T-helper 2 cell treated with Interferon-gamma antibody and Interleukin-4, amounts not matched to agents 5 μg/mL and 100 μg/mL, for 36 hours (primary cell): Measurements from ENCODE around the gene ACAP2.
"Not testable (repeated sequence)": the region's sequence is repeated elsewhere in the genome, so short reads cannot be mapped to it uniquely, and the experiment has no call there.

Experiments used
- DNase-seq: peaks from one replicate; pipeline ENCODE4 v3.0.0; 2021; ENCODE audit warnings: low spot score
- H3K27ac Mint-ChIP-seq: one replicate; pipeline ENCODE4 v1.8.0; 2021; ENCODE audit warnings: mild to moderate bottlenecking, mixed read lengths
- H3K27me3 Mint-ChIP-seq: one replicate; pipeline ENCODE4 v1.8.0; 2021; ENCODE audit warnings: low read depth, mixed read lengths
- H3K36me3 Mint-ChIP-seq: one replicate; pipeline ENCODE4 v1.8.0; 2021; ENCODE audit warnings: low read depth, mixed read lengths
- H3K4me1 Mint-ChIP-seq: one replicate; pipeline ENCODE4 v1.8.0; 2021; ENCODE audit warnings: low read depth, mixed read lengths
- H3K4me3 Mint-ChIP-seq: one replicate; pipeline ENCODE4 v1.8.0; 2022; ENCODE audit warnings: mild to moderate bottlenecking, moderate library complexity, mixed read lengths
- H3K9me3 Mint-ChIP-seq: one replicate; pipeline ENCODE4 v1.8.0; 2021; ENCODE audit warnings: mixed read lengths

The ACAP2 gene

DNA sequence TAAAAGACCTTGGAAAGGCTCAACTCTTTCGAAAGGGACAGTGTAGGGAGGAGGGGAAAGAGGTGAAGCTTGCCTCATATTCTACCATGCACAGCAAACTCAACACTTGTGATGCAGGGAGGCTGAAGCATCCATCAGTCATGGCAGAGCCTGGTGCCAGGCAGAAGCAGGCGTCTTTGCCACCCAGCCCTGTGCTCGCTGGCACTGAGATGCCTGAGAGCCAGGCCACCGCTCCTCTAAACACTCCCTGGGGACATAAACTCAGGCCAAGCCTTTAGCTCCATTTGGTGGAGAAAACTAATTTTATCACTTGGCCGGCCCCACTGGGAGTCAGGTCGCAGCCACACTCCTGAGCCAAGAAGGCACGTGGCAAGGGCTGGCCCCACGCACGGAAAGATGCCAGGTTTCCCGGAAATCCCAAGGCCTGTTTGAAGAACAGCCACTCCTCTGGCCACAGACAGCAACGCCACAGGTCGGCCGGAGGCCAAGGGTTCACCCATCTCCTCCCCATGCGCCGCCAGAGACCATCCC is 202.6 kb downstream of the ACAP2 start:
- no peak overlapping the region for H3K27ac Mint-ChIP-seq
- H3K9me3 Mint-ChIP-seq = peaks cover 21% of the 10 kb centered on the region
- no peak overlapping the region for H3K4me3 Mint-ChIP-seq
- H3K36me3 Mint-ChIP-seq = peaks cover 9% of the 10 kb centered on the region
- DNase-seq = no peak
- no peaks in the 10 kb centered on the region for H3K27me3 Mint-ChIP-seq
- peaks cover 10% of the 10 kb centered on the region for H3K4me1 Mint-ChIP-seq

- Mint-ChIP-seq H3K36me3 (peaks cover 9% of the 10 kb centered on the region), H3K27ac (no peak overlapping the region), H3K27me3 (no peaks in the 10 kb centered on the region), H3K4me3 (no peak overlapping the region), H3K4me1 (peaks cover 10% of the 10 kb centered on the region), H3K9me3 (peaks cover 21% of the 10 kb centered on the region)
- no peak for DNase-seq
These were observed 203.7 kb downstream of the ACAP2 start for GRCh38 chr3:195239121-195239520.

DNA sequence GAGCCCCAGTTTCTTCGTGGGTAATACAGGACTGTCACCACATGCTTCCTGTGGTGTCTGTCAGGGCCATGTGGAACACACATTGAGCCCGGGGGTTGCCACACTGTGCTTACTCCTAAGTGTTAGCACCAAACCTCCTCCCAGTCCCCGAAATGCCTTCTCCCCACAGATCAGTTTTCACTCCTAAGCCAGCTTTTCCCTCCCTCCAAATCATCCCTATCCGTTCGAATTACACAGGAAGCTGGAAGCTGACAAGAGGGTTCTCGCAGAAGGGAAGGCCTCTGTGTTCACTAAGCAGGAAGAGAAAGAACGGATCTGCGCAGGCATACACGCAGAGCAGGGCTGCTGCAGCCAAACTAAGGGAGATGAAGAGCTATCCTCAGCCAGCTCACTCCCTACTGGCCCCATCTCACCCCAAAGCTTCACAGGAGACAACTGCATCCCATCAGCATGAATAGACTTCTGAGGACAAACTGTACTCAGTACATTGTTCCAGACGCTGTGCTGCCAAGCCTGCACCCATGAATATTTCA is 204.2 kb downstream of the ACAP2 start:
- no peak for DNase-seq
- Mint-ChIP-seq H3K4me3 (no peak overlapping the region), H3K36me3 (peaks cover 9% of the 10 kb centered on the region), H3K9me3 (peaks cover 21% of the 10 kb centered on the region), H3K4me1 (peaks cover 7% of the 10 kb centered on the region), H3K27ac (no peak overlapping the region), H3K27me3 (no peaks in the 10 kb centered on the region)

DNA sequence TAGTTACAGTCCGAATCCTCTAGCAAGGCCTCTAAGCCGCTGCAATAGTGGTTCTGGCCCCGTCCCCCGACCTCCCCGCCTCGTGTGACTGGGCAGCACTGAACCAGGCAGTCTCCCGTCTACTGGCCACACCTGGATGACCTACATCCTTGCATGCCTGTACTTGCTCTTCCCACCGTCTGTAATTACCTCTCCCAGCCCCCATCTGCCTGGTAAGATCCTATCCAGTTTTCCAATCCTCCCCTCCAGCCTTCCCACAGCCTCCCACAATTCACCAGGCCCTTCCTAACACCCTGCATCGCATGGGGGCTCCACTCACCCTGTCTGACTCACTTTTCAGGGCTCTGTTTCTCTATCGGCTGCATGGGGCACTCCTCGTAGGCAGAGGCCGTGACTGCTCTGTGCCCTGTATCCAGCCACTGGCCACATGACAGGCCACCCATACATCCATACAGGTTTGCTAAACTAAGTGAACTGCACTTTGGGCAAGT is 204.7 kb downstream of the ACAP2 start:
- Mint-ChIP-seq H3K4me1 (peaks cover 4% of the 10 kb centered on the region), H3K27me3 (peaks cover under 1% of the 10 kb centered on the region), H3K9me3 (peaks cover 21% of the 10 kb centered on the region), H3K4me3 (no peak overlapping the region), H3K36me3 (peaks cover 9% of the 10 kb centered on the region), H3K27ac (no peak overlapping the region)
- DNase-seq = no peak

DNA sequence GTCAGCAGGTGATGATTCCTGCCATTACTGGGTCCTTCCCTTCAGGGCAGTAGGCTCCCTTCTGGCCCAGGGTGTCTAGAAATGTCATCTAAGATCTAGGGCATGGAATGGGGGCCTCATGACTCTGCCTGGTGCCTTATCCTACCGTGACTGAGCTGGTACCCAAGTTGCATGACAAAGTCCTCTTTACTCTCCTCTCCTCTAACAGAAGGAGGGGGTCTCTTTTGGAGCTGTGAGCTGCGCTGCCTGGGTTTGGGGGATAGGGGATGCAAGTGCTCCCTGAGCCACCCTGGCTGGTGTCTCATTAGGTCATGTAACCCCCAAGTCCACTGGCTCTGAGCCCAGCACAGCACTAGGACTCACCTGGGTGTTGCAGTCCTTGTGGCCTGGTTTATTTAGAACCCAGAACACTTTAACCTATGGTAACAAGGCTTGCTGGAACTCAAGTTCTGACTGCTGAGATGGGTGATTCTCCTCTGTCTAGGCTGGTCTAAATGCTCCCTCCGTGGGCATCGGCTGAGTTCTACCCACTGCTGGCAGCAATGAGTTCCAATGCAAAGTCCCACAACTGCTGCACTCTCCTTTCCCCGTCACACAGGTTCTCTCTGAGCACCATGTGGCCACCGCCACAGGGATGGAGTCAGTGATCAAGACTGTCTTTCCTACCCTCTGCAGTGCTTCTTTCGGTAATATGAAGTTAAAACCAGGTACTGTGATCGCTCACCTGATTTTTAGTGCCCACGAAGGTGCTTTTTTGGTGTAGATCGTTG is 205.8 kb downstream of the ACAP2 start:
- Mint-ChIP-seq H3K4me1 (peaks cover 4% of the 10 kb centered on the region), H3K4me3 (no peak overlapping the region), H3K27ac (no peak overlapping the region), H3K9me3 (peaks cover 21% of the 10 kb centered on the region), H3K36me3 (peaks cover 9% of the 10 kb centered on the region), H3K27me3 (peaks cover 7% of the 10 kb centered on the region)
- DNase-seq = no peak

- Mint-ChIP-seq H3K9me3 (peaks cover 24% of the 10 kb centered on the region), H3K4me1 (peaks cover 4% of the 10 kb centered on the region), H3K27ac (no peak overlapping the region), H3K27me3 (peaks cover 10% of the 10 kb centered on the region), H3K4me3 (no peak overlapping the region), H3K36me3 (peaks cover 9% of the 10 kb centered on the region)
- DNase-seq = no peak
These were observed 206.6 kb downstream of the ACAP2 start for GRCh38 chr3:195236076-195236798.

DNA sequence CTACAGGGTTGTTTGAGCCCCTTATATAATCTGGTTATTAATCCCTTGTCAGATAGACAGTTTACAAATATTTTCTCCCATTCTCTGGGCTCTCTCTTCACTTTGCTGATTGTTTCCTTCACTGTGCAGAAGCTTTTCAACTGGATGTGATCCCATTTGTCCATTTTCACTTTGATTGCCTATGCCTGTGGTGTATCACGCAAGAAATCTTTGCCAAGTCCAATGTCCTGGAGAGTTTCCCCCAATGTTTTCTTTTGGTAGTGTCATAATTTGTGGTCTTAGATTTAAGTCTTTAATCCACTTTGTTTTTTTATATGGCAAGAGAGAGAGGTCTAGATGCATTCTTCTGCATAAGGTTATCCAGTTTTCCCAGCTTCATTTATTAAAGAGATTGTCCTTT is 212.6 kb downstream of the ACAP2 start:
- no peaks in the 10 kb centered on the region for H3K36me3 Mint-ChIP-seq
- peaks cover 3% of the 10 kb centered on the region for H3K9me3 Mint-ChIP-seq
- no peak for DNase-seq
- no peaks in the 10 kb centered on the region for H3K4me1 Mint-ChIP-seq
- H3K4me3 Mint-ChIP-seq = no peak overlapping the region
- no peak overlapping the region for H3K27ac Mint-ChIP-seq
- H3K27me3 Mint-ChIP-seq = peaks cover 10% of the 10 kb centered on the region

- H3K9me3 Mint-ChIP-seq, H3K4me3 Mint-ChIP-seq, H3K27ac Mint-ChIP-seq, DNase-seq, H3K4me1 Mint-ChIP-seq, H3K36me3 Mint-ChIP-seq, H3K27me3 Mint-ChIP-seq: not testable (repeated sequence)
These were observed 213.9 kb downstream of the ACAP2 start for GRCh38 chr3:195228886-195229285.

GRCh38 chr3:195227871-195228270 is 214.9 kb downstream of the ACAP2 start:
- Mint-ChIP-seq H3K36me3 (no peaks in the 10 kb centered on the region), H3K9me3 (peaks cover 3% of the 10 kb centered on the region), H3K27ac (no peak overlapping the region), H3K4me1 (no peaks in the 10 kb centered on the region), H3K4me3 (no peak overlapping the region), H3K27me3 (peaks cover 8% of the 10 kb centered on the region)
- DNase-seq = no peak

GRCh38 chr3:195226900-195227447 is 215.8 kb downstream of the ACAP2 start:
- peaks cover 2% of the 10 kb centered on the region for H3K27me3 Mint-ChIP-seq
- peaks cover 3% of the 10 kb centered on the region for H3K9me3 Mint-ChIP-seq
- H3K27ac Mint-ChIP-seq = no peak overlapping the region
- H3K36me3 Mint-ChIP-seq = no peaks in the 10 kb centered on the region
- no peak overlapping the region for H3K4me3 Mint-ChIP-seq
- no peak for DNase-seq
- no peaks in the 10 kb centered on the region for H3K4me1 Mint-ChIP-seq

DNA sequence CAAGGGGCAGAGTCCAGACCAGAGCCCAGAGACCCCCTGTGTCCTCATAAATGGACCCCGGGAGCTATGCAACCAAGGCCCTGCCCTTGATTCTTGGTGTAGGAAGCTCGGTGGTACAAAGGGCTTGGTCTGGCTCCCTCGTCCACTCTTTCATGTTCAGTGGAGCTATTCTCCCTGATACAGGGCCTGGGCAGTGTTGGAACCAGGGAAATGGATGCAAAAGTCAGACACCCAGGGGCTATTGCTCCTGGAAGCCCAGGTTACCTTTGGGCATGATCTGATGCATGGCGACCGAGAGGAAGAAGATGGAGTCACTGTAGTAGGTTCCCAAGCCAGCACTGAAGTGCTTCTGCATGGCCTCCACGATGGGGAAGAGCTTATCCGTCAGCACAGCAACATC is 216.4 kb downstream of the ACAP2 start:
- H3K27me3 Mint-ChIP-seq = no peaks in the 10 kb centered on the region
- H3K27ac Mint-ChIP-seq = no peak overlapping the region
- no peak overlapping the region for H3K4me3 Mint-ChIP-seq
- H3K36me3 Mint-ChIP-seq = no peaks in the 10 kb centered on the region
- H3K4me1 Mint-ChIP-seq = no peaks in the 10 kb centered on the region
- H3K9me3 Mint-ChIP-seq = no peaks in the 10 kb centered on the region
- no peak for DNase-seq

DNA sequence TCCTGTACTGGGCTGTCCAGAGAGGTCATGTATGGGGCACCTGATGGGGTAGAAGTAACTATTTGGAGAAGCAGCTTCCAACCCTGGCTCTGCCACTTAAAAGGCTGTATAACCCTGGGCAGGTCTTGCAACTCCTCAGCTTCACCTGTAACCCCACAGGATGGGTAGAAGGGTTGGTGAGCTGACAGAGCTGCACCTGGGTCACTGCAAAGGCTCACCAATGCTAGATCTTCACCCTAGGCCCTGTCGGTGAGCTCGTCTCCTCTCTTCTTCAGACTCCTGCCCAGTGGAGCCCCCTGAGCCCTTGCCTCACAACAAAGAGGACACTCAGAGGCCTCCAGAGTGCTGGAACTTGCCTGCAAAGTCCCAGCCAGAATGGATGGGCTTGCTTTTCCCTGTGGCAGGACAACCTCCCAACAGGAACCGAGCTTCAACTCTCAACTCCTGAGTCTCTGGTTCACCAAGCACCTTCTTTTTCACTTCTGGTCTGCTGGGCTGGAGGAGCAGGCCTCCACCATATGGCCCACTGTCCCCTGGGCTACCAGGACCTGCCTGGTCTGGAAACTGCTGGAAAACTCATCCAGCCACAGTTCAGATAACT is 217.7 kb downstream of the ACAP2 start:
- Mint-ChIP-seq H3K9me3 (no peaks in the 10 kb centered on the region), H3K27me3 (no peaks in the 10 kb centered on the region), H3K36me3 (peaks cover 2% of the 10 kb centered on the region), H3K4me3 (no peak overlapping the region), H3K27ac (no peak overlapping the region), H3K4me1 (no peaks in the 10 kb centered on the region)
- no peak for DNase-seq
